Stimulated activated naive CD8-positive, alpha-beta T cell treated with anti-CD3 and anti-CD28 coated beads, Interleukin-15, amount 100 ng/mL, for 72 hours (primary cell): ENCODE data around the gene ADRA2C.

Experiments
- ATAC-seq: fragments of 150-1000 bp; cut with Tn5 transposase; 2 replicates; pipeline ENCODE4 v1.10.0; 2021; ENCODE audit warnings: mild to moderate bottlenecking, moderate library complexity
- DNase-seq, 2 donors: peaks; one replicate each; pipeline ENCODE4 v3.0.0; 2021 to 2022
- H3K27ac Mint-ChIP-seq, 2 donors: one replicate each; pipeline ENCODE4 v1.8.0; 2022; ENCODE audit warnings: mild to moderate bottlenecking in 2 of 2, mixed read lengths in 2 of 2, moderate library complexity in 2 of 2
- H3K27me3 Mint-ChIP-seq: one replicate; pipeline ENCODE4 v1.8.0; 2022; ENCODE audit warnings: mixed read lengths
- H3K4me1 Mint-ChIP-seq: one replicate; pipeline ENCODE4 v1.8.0; 2022; ENCODE audit warnings: mild to moderate bottlenecking, mixed read lengths
- H3K4me3 Mint-ChIP-seq, 2 donors: one replicate each; pipeline ENCODE4 v1.8.0; 2022; ENCODE audit warnings: mild to moderate bottlenecking in 2 of 2, mixed read lengths in 2 of 2, moderate library complexity in 1 of 2
- H3K9me3 Mint-ChIP-seq, 2 donors: one replicate each; pipeline ENCODE4 v1.8.0; 2022; ENCODE audit warnings: mixed read lengths in 2 of 2

Gene ADRA2C

DNA sequence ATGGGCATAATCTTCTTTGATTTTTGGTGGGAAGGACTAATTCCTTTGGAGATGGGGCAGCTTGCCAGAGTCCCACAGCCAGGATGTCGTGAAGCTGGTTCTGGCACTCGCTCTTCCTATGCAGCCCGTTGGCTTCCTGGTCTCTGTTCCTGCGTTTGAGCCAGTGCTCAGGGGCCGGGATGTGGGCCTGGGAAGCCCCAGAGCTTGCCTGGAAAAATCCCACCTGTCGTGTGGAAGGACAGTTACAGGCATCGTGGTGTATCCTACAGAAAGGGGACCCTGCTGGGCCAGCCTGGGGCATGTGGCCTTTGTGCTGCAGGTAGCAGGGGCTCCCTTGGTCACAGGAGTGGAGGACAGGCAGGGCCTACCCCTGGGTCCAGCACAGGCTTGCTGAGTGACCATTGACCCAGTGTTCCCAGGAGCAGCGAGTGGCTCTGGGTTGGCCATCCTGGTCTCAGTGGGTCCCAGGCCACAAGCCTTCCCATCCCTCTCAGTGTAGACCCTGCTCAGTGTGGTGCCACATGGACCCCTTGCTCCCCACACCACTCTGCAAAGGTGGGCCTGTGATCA lies 50.2 kb downstream of the ADRA2C start:
- Mint-ChIP-seq H3K4me3 (no peak overlapping the region), H3K9me3 (no peaks in the 10 kb centered on the region), H3K4me1 (no peaks in the 10 kb centered on the region), H3K27ac (no peak overlapping the region), H3K27me3 (no peaks in the 10 kb centered on the region)
- ATAC-seq (no peak), DNase-seq (no peak)

DNA sequence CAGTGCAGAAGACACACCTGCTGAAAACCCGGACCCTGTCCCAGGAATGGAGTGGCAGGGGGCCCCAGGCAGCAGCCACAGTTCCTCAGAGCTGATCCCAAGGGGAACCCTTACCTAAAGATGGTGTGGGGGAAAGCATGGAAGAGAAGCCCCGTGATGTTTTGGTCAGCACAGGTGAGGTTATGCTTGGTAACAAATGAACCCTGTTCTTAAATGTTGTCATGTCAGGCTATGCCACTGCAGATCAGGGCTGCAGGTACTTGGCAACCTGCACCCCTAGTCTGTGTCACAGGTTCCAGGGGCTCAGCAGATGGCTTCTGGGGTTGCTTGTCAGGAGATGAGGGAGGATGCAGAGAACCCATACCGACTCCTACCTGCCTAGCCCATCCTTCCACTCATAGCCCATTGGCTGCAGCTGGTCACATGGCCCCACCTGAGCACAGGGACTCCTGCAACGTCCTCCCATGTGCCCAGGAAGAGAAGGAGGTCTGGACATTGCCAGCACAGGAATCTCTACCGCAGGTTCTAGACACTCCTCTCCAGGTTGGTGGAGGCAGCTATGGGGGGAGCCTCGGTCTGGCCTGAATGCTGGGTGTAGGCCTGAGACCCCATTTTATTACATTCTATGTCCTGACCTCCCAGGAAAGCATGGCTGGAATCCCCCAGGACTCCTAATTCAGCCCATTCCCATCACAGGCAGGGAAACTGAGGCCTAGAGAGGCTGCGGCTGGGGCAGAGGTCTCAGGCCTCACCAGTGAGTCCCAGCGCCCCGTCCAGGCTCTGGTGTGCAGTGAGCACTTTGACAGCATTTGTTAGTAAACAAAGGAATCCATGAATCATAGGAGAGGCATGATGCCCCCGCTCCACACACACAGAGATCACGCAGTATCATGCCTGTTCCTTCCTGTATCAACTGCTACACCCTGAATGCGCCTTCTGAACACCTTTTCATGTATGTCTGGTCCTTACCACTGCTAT lies 51.1 kb downstream of the ADRA2C start:
- H3K27ac Mint-ChIP-seq, result no peak overlapping the region
- H3K9me3 Mint-ChIP-seq, result no peaks in the 10 kb centered on the region
- no peaks in the 10 kb centered on the region for H3K27me3 Mint-ChIP-seq
- no peaks in the 10 kb centered on the region for H3K4me1 Mint-ChIP-seq
- H3K4me3 Mint-ChIP-seq, result no peak overlapping the region
- no peak for ATAC-seq
- DNase-seq, result no peak
